ENCODE results near the gene CCDC15. TPM values are rescaled to one million over a fixed set of nuclear protein-coding genes. Genes with fewer than 3 reads are reported as not detected.

CCDC15 gene
- total RNA-seq, 2 donors from 2014 or later, result 3.6 to 7.1 TPM

DNA sequence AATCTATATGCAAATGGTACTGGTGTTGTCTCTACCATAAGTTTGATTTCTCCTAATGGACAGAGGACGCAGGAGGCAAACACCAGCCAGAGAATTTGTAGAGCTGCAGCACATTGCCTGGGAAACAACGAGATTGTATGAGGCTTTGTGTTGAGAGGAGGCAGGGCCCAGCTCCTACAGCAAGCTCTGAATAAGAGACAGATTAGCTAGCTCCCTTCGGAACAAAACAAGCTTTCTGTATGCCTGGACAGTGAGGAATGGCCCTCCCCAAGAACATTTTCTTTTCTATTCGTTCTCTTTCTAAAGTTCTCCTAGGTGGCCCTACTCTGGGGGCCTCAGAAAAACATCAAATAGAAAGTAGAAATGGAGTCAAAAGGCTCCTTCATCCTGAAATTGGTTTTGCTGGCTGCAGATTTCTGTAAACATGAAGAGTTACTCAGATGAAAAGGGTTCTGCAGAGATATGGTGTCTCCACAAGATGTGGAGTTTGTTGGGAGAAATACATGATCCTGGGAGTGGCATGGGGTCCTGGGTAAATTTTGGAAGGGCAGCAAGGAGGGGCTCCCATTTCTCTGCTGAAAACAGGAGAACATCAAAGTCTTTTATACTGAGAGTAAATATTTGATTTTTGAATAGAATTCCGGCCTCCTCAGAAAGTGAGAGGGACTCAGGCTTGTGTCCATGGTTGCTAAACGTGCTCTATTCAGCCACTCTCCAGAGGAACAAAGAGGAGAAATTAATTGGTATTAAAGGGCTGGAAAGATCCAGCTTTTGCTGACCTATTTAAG, 11.3 kb upstream of the CCDC15 start:
- intact Hi-C loops (cut with DNase I), result no loop called here
- DNase-seq (ENCODE audit: low spot score), result no peak
- Histone ChIP-seq H3K4me3 (no peak overlapping the region), H3K27me3 (replicated peaks; ENCODE audit: insufficient read depth) (no peaks in the 10 kb centered on the region), H3K4me1 (replicated peaks) (no peaks in the 10 kb centered on the region), H3K9me3 (no peaks in the 10 kb centered on the region), H3K27ac (no peak overlapping the region), H3K36me3 (no peaks in the 10 kb centered on the region)
- 51% methylated on average over 6 of the region's 6 CpGs for WGBS
- TF ChIP-seq, protein P1, sequence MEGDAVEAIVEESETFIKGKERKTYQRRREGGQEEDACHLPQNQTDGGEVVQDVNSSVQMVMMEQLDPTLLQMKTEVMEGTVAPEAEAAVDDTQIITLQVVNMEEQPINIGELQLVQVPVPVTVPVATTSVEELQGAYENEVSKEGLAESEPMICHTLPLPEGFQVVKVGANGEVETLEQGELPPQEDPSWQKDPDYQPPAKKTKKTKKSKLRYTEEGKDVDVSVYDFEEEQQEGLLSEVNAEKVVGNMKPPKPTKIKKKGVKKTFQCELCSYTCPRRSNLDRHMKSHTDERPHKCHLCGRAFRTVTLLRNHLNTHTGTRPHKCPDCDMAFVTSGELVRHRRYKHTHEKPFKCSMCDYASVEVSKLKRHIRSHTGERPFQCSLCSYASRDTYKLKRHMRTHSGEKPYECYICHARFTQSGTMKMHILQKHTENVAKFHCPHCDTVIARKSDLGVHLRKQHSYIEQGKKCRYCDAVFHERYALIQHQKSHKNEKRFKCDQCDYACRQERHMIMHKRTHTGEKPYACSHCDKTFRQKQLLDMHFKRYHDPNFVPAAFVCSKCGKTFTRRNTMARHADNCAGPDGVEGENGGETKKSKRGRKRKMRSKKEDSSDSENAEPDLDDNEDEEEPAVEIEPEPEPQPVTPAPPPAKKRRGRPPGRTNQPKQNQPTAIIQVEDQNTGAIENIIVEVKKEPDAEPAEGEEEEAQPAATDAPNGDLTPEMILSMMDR (IDR thresholded peaks at IDR 0.05), result no peak
- TF ChIP-seq POLR2A (IDR thresholded peaks at IDR 0.05), result no peak
- no peak for TF ChIP-seq POLR2AphosphoS5 (IDR thresholded peaks at IDR 0.05)

DNA sequence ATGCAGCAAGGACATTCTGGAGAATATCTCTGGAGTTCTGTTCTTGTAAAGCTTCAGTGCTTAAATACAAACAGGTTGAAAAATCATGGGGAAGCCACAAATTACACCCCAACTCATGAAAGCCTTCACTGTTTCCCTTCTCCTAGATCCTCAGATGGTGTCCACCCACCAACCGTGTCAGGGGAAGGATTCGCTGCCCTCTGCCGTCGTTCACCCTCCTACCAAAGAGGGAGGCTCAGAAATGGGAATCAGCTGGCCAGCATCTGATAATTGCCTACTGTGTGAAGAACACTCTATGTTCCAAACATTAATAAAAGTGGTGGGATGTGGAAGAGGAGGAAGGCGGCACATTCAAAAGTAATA, 10.8 kb upstream of the CCDC15 start:
- no peak overlapping the region for H3K27ac ChIP-seq
- 65% methylated on average over 5 of the region's 5 CpGs for WGBS
- no peaks in the 10 kb centered on the region for H3K27me3 ChIP-seq (replicated peaks; ENCODE audit: insufficient read depth)
- H3K4me3 ChIP-seq, result no peak overlapping the region
- no peaks in the 10 kb centered on the region for H3K36me3 ChIP-seq
- H3K9me3 ChIP-seq, result no peaks in the 10 kb centered on the region
- no peak for DNase-seq (ENCODE audit: low spot score)
- no peaks in the 10 kb centered on the region for H3K4me1 ChIP-seq (replicated peaks)
- intact Hi-C loops (cut with DNase I), result no loop called here
- TF ChIP-seq POLR2AphosphoS5 (IDR thresholded peaks at IDR 0.05), result no peak
- TF ChIP-seq, protein P1 (IDR thresholded peaks at IDR 0.05), result no peak
- TF ChIP-seq POLR2A (IDR thresholded peaks at IDR 0.05), result no peak

DNA sequence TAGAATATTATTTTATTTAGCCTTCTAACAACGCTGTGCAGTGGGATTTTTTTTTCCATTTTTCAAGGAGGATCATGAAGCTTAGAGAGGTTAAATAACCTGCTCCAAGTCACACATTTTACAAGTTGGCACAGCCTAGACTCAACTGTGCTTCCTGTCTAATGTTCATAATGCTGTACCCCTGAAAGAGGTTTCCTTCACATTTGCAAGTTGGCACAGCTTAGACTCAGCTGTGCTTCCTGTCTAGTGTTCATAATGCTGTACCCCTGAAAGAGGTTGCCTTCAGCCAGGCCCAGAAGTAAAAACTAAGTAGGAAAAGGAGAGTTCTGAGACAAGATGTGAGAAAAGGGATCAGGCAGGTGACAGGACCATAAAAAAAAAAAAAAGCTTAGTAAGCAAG, 10.3 kb upstream of the CCDC15 start:
- Histone ChIP-seq H3K4me1 (replicated peaks) (no peaks in the 10 kb centered on the region), H3K27ac (no peak overlapping the region), H3K36me3 (no peaks in the 10 kb centered on the region), H3K4me3 (no peak overlapping the region), H3K9me3 (no peaks in the 10 kb centered on the region), H3K27me3 (replicated peaks; ENCODE audit: insufficient read depth) (no peaks in the 10 kb centered on the region)
- DNase-seq (ENCODE audit: low spot score), result no peak
- 38% methylated on average over 1 of the region's 1 CpG for WGBS
- intact Hi-C loops (cut with DNase I), result no loop called here
- TF ChIP-seq POLR2A (IDR thresholded peaks at IDR 0.05) (no peak), POLR2AphosphoS5 (IDR thresholded peaks at IDR 0.05) (no peak)
- TF ChIP-seq, protein P1 (IDR thresholded peaks at IDR 0.05), result no peak

DNA sequence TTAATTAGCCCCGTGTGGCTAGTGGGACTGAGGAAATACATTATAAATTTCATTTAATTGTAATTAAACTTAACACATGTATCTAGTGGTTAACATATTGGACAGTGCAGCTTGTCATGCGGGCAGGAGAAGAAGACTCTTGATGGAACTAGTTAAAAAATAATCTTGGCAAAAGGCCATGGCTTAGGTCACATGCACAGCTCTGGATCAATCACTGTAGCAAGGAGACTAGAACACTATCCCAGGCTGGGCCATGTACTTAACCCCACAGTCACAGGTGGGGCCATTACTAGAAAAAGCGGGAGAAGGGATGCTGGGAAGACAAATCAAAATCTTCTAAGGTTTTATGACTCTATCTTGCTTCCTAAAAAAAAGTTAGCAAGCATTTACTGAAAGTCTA, 9.4 kb upstream of the CCDC15 start:
- H3K36me3 ChIP-seq, result no peaks in the 10 kb centered on the region
- H3K9me3 ChIP-seq, result no peaks in the 10 kb centered on the region
- 82% methylated on average over 3 of the region's 3 CpGs for WGBS
- no peaks in the 10 kb centered on the region for H3K4me1 ChIP-seq (replicated peaks)
- TF ChIP-seq, protein P1 (IDR thresholded peaks at IDR 0.05), result no peak
- TF ChIP-seq POLR2AphosphoS5 (IDR thresholded peaks at IDR 0.05) (no peak), POLR2A (IDR thresholded peaks at IDR 0.05) (no peak)
- no peak overlapping the region for H3K4me3 ChIP-seq
- no peak for DNase-seq (ENCODE audit: low spot score)
- no peak overlapping the region for H3K27ac ChIP-seq
- intact Hi-C loops (cut with DNase I), result no loop called here
- no peaks in the 10 kb centered on the region for H3K27me3 ChIP-seq (replicated peaks; ENCODE audit: insufficient read depth)

DNA sequence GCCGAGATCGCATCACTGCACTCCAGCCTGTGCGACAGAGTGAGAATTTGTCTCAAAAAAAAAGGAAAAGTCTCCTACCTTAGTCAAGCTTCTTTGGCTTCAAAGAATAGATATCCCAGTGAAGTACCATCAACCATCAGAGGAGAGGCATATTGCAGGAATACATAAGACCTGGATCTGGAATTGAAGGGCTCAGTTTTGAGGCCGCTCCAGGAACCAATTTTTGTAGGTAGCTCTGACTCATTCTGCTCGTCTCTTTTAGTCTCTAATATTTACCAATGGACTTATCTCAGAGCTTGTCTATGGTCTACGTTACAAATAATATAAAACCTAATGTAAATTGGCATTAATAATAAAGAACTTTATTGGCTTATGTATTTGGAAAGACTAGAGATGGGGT, 8.2 kb upstream of the CCDC15 start:
- Histone ChIP-seq H3K9me3 (no peaks in the 10 kb centered on the region), H3K36me3 (no peaks in the 10 kb centered on the region), H3K4me3 (no peak overlapping the region), H3K27me3 (replicated peaks; ENCODE audit: insufficient read depth) (no peaks in the 10 kb centered on the region), H3K4me1 (replicated peaks) (no peaks in the 10 kb centered on the region), H3K27ac (no peak overlapping the region)
- 79% methylated on average over 6 of the region's 6 CpGs for WGBS
- DNase-seq (ENCODE audit: low spot score), result no peak
- TF ChIP-seq POLR2AphosphoS5 (IDR thresholded peaks at IDR 0.05) (peak; percentile 15), POLR2A (IDR thresholded peaks at IDR 0.05) (no peak)
- intact Hi-C loops (cut with DNase I), result no loop called here
